ENCODE data around the gene C1orf50.

Gene C1orf50

DNA sequence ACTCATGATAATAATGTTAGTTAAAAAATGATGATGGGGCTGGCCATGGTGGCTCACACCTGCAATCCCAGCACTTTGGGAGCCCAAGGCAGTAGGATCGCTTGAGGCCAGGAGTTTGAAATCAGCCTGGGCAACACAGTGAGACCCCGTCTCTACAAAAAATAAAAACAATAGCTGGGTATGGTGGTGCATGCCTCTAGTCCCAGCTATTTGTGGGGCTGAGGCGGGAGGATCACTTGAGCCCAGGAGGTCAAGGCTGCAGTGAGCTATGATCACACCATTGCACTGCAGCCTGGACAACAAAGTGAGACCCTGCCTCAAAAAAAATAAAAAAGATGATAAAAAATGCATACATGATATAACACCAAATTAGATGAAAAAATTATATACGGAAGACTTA is 5.5 kb upstream of the C1orf50 start:
- TF ChIP-seq, protein P1, sequence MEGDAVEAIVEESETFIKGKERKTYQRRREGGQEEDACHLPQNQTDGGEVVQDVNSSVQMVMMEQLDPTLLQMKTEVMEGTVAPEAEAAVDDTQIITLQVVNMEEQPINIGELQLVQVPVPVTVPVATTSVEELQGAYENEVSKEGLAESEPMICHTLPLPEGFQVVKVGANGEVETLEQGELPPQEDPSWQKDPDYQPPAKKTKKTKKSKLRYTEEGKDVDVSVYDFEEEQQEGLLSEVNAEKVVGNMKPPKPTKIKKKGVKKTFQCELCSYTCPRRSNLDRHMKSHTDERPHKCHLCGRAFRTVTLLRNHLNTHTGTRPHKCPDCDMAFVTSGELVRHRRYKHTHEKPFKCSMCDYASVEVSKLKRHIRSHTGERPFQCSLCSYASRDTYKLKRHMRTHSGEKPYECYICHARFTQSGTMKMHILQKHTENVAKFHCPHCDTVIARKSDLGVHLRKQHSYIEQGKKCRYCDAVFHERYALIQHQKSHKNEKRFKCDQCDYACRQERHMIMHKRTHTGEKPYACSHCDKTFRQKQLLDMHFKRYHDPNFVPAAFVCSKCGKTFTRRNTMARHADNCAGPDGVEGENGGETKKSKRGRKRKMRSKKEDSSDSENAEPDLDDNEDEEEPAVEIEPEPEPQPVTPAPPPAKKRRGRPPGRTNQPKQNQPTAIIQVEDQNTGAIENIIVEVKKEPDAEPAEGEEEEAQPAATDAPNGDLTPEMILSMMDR (IDR thresholded peaks at IDR 0.05; ENCODE audit: control insufficient read depth, extremely low read depth, insufficient read depth), result no peak
- DNase-seq (ENCODE audit: low read depth), result no peak
- no peak overlapping the region for H3K4me3 ChIP-seq (ENCODE audit: low read depth, low read length)

DNA sequence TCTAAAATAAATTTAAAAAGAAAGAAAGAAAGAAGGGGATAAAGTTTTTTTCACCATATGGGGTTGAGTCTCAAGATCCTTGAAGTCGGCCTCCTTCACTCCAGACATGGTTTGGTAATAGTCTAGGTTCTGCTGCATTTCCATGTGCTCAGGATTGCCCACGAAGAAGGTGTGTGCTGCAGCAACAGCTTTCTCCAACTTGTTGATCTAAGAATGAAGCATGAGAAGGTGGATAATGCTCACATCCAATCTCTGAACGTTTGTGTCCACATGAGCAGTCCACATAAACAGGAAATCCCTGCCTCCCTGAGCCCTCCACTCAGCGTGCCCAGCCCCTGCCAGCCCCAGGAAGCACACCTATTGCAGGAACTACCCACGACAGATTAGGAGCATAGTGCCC is 4.8 kb upstream of the C1orf50 start:
- H3K4me3 ChIP-seq (ENCODE audit: low read depth, low read length), result no peak overlapping the region
- TF ChIP-seq, protein P1 (IDR thresholded peaks at IDR 0.05; ENCODE audit: control insufficient read depth, extremely low read depth, insufficient read depth), result no peak
- DNase-seq (ENCODE audit: low read depth), result no peak

DNA sequence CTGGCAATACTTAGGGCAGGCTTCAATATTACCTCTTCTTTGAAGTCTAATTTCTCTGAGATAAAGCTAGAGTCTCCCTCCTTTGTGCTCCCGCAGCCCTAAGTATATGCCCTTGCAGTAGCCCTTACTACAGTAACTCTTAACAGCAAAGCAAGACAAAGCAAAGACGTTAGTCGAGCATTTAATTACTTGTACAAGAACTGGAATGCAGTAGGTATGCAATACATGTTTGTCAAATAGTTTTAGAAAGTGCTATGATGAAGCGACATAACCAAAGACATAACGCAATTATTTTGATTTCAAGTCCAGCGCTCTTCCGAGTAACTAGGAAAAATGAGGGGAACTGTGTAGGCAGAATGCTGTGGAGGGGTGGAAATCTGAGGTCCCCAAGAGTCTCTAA is 1.8 kb upstream of the C1orf50 start:
- peak overlapping the region; percentile 92 for H3K4me3 ChIP-seq (ENCODE audit: low read depth, low read length)
- TF ChIP-seq, protein P1 (IDR thresholded peaks at IDR 0.05; ENCODE audit: control insufficient read depth, extremely low read depth, insufficient read depth), result no peak

GRCh38 chr1:42765832-42766740 is 963 bp upstream of the C1orf50 start:
- DNase-seq (ENCODE audit: low read depth), result no peak
- TF ChIP-seq, protein P1 (IDR thresholded peaks at IDR 0.05; ENCODE audit: control insufficient read depth, extremely low read depth, insufficient read depth), result peak; percentile 29; the same call in 1 of the 2 replicates
- peak overlapping the region; percentile 92 for H3K4me3 ChIP-seq (ENCODE audit: low read depth, low read length)

More for the DNA sequence above, 1.8 kb upstream of the C1orf50 start:
- no peak for DNase-seq (ENCODE audit: low read depth)

GRCh38 chr1:42767510-42768000 is 506 bp downstream of the C1orf50 start:
- DNase-seq (ENCODE audit: low read depth), result no peak
- TF ChIP-seq, protein P1 (IDR thresholded peaks at IDR 0.05; ENCODE audit: control insufficient read depth, extremely low read depth, insufficient read depth), result no peak
- H3K4me3 ChIP-seq (ENCODE audit: low read depth, low read length), result peak overlapping the region; percentile 92

DNA sequence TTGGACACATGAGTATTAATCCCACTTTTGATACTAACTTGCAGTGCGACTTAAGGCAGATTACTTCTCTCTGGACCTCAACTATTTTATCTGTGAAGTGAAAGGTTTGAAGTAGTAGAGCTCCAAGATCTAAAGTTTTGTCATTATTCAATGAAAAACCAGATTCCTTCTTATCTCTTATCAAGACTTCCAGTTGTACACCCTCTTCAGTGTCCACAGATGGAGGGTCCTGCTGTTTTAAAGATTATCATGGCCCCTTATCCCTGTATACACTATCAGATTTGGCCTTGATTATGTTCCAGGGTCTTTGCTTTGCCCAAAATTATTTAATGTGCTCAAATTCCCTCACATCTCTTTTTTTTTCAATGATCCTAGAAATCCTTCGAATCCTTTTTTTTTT is 1.1 kb downstream of the C1orf50 start:
- TF ChIP-seq, protein P1 (IDR thresholded peaks at IDR 0.05; ENCODE audit: control insufficient read depth, extremely low read depth, insufficient read depth), result no peak
- DNase-seq (ENCODE audit: low read depth), result no peak
- H3K4me3 ChIP-seq (ENCODE audit: low read depth, low read length), result peak overlapping the region; percentile 92
